IPS-18c (cell line): ENCODE data around the gene SRBD1.

Experiments
- H3K4me3 ChIP-seq: 2 replicates; pipeline ENCODE4 v1.7.0; 2013; ENCODE audit warnings: low read depth, mild to moderate bottlenecking, low read length, moderate library complexity; ENCODE audit not compliant: insufficient read depth
- H3K9me3 ChIP-seq: one replicate; pipeline ENCODE4 v1.6.1; 2013; ENCODE audit warnings: mild to moderate bottlenecking, low read length, moderate library complexity; ENCODE audit not compliant: control insufficient read depth, insufficient read depth

The SRBD1 gene

GRCh38 chr2:45396671-45397070 is 214.4 kb downstream of the SRBD1 start:
- Histone ChIP-seq H3K4me3 (no peak overlapping the region), H3K9me3 (no peaks in the 10 kb centered on the region)

GRCh38 chr2:45394842-45395241 is 216.2 kb downstream of the SRBD1 start:
- H3K9me3 ChIP-seq = no peaks in the 10 kb centered on the region
- no peak overlapping the region for H3K4me3 ChIP-seq

GRCh38 chr2:45394216-45394615 is 216.9 kb downstream of the SRBD1 start:
- Histone ChIP-seq H3K9me3 (no peaks in the 10 kb centered on the region), H3K4me3 (no peak overlapping the region)

GRCh38 chr2:45391866-45392265 is 219.2 kb downstream of the SRBD1 start:
- no peaks in the 10 kb centered on the region for H3K9me3 ChIP-seq
- H3K4me3 ChIP-seq = no peak overlapping the region

GRCh38 chr2:45390861-45391260 is 220.2 kb downstream of the SRBD1 start:
- Histone ChIP-seq H3K9me3 (no peaks in the 10 kb centered on the region), H3K4me3 (no peak overlapping the region)

GRCh38 chr2:45390441-45390840 is 220.6 kb downstream of the SRBD1 start:
- Histone ChIP-seq H3K9me3 (no peaks in the 10 kb centered on the region), H3K4me3 (no peak overlapping the region)

- H3K9me3 ChIP-seq = no peaks in the 10 kb centered on the region
- H3K4me3 ChIP-seq = no peak overlapping the region
Measured at GRCh38 chr2:45388541-45389100, 222.4 kb downstream of the SRBD1 start.

- Histone ChIP-seq H3K9me3 (no peaks in the 10 kb centered on the region), H3K4me3 (no peak overlapping the region)
Measured at GRCh38 chr2:45382744-45383143, 228.3 kb downstream of the SRBD1 start.

GRCh38 chr2:45380131-45380836 is 230.8 kb downstream of the SRBD1 start:
- Histone ChIP-seq H3K4me3 (no peak overlapping the region), H3K9me3 (no peaks in the 10 kb centered on the region)

- H3K4me3 ChIP-seq = no peak overlapping the region
Measured at GRCh38 chr2:45379399-45380087, 231.5 kb downstream of the SRBD1 start.

GRCh38 chr2:45373534-45373933 is 237.5 kb downstream of the SRBD1 start:
- Histone ChIP-seq H3K4me3 (no peak overlapping the region), H3K9me3 (no peaks in the 10 kb centered on the region)

More at GRCh38 chr2:45379399-45380087, 231.5 kb downstream of the SRBD1 start:
- H3K9me3 ChIP-seq = no peaks in the 10 kb centered on the region

- H3K9me3 ChIP-seq = no peaks in the 10 kb centered on the region
- H3K4me3 ChIP-seq = no peak overlapping the region
Measured at GRCh38 chr2:45370369-45370768, 240.7 kb downstream of the SRBD1 start.

GRCh38 chr2:45368792-45369191 is 242.3 kb downstream of the SRBD1 start:
- H3K9me3 ChIP-seq = no peaks in the 10 kb centered on the region
- H3K4me3 ChIP-seq = no peak overlapping the region

- H3K4me3 ChIP-seq = no peak overlapping the region
- H3K9me3 ChIP-seq = no peaks in the 10 kb centered on the region
Measured at GRCh38 chr2:45361666-45362065, 249.4 kb downstream of the SRBD1 start.

GRCh38 chr2:45354776-45355175 is 256.3 kb downstream of the SRBD1 start:
- H3K9me3 ChIP-seq = no peaks in the 10 kb centered on the region
- H3K4me3 ChIP-seq = no peak overlapping the region

GRCh38 chr2:45353879-45354278 is 257.2 kb downstream of the SRBD1 start:
- Histone ChIP-seq H3K4me3 (no peak overlapping the region), H3K9me3 (no peaks in the 10 kb centered on the region)

- no peaks in the 10 kb centered on the region for H3K9me3 ChIP-seq
Measured at GRCh38 chr2:45352506-45352905, 258.6 kb downstream of the SRBD1 start.

More at GRCh38 chr2:45352506-45352905, 258.6 kb downstream of the SRBD1 start:
- H3K4me3 ChIP-seq = no peak overlapping the region
